ENCODE results near the gene BORCS8. TPM values are rescaled to one million over a fixed set of nuclear protein-coding genes. Genes with fewer than 3 reads are reported as not detected.

Gene BORCS8
- total and polyA plus RNA-seq, 4 experiments from 2014 or later: 24.4 to 41.2 (median 32.6) TPM

DNA sequence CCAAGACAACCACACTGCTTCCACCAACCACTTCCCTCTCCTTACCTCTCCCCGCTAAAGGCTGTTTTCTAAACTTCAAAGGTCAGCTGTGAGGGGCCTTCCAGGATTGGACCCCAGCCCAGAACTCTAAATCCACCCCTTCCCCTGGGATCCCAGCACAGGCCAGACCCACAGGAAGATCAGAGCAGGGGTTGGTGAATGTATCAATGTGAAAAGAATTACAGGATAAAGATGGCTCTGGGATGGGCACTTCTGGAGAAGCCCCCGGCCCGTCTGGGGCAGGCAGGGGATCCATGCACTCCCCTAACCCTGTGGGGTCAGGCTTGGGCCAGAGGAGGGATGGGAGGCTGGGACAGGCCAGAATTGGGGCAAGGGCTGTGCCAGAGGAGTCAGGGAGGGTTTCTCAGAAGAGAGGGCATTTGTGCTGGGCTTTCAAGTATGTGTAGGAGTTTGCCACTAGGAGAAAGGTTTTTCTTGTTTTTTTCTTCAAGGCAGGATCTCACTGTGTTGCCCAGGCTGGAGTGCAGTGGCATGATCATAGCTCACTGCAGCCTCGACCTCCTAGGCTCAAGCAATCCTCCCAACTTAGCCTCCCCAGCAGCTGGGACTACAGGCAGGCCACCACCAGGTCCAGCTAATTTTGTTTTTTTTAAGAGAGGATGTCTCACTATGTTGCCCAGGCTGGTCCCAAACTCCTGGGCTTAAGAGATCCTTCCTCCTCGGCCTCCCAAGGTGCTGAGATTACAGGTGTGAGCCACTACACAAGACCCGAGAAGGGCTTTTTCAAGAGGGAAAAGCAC lies 20.9 kb downstream of the BORCS8 start:
- Histone ChIP-seq H3K4me3 (ENCODE audit: low read length in 2 of 2) (no peak overlapping the region), H3K27ac (ENCODE audit: low read depth, low read length) (no peak overlapping the region), H3K4me1 (ENCODE audit: insufficient read depth, low read length) (peaks cover 14% of the 10 kb centered on the region), H3K36me3 (ENCODE audit: insufficient read depth, low read length) (no peaks in the 10 kb centered on the region), H3K9me3 (ENCODE audit: control insufficient read depth in 1 of 2, low read length in 2 of 2) (no peaks in the 10 kb centered on the region), H3K27me3 (ENCODE audit: insufficient read depth, low read length) (no peaks in the 10 kb centered on the region)
- POLR2A ChIA-PET (ENCODE audit: partially characterized antibody): no interaction called here
- no peak for DNase-seq
- intact Hi-C loops (cut with micrococcal nuclease): no loop called here
- peaks cover 12 to 17% (median 14%) of the 10 kb centered on the region in 4 donors for H3K4me1 Mint-ChIP-seq
- H3K27ac Mint-ChIP-seq: peak overlapping the region in 6 of 7 donors; percentile 9 to 83 (median 57)
- peaks cover 0 to 8% of the 10 kb centered on the region in 2 donors for H3K36me3 Mint-ChIP-seq
- H3K9me3 Mint-ChIP-seq: no peaks in the 10 kb centered on the region
- peak overlapping the region in 2 of 8 donors; percentile 20 to 63 for H3K4me3 Mint-ChIP-seq
- CTCF ChIA-PET (ENCODE audit: partially characterized antibody): no interaction called here
- H3K27me3 Mint-ChIP-seq: peaks cover 1% of the 10 kb centered on the region in 2 donors

DNA sequence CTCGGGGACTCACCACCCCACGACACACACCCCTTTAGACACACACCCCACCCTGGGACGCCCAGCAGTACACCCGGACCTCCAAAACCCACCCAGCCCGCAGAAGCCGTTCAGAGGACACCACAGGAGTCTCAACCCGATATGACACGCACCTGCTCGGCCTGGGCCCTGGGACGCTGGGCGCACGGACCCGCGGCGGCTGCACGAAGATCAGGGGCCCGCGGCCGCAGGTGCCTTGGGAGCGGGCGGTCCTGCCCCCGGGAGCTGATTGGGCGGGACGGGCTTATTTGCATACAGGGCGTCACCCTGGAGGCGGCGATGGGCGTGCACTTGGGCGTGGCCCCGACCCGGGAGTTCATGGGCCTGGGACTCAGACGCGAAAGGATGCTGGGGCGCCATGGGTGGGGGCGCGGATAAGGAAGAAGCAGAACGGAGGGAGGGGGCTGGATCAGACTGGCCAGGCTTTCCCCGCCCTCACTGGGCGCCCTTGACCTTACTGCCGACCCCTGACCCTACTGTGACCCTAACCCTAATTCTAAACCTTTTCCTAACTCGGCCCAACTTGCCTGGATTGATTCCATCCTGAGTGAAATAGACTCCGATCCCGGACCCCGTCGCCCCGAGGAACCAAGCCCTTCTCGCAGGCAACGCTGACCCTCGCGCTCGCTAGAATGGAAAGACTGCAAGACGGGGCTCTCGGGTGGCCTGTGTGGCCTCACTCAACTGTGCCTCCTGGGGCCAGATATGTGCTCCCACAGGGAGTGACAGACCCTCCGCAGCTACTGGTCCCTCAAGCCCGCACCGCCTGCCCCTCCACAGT lies 21.7 kb downstream of the BORCS8 start, which contains the start of gene MEF2B:
MEF2B (minus strand) TSS at position 211 of the 820 bp plus-strand sequence. CDS start 19,528 bp downstream, outside the sequence.
- intact Hi-C loops (cut with micrococcal nuclease): no loop called here
- peak within 1 kb of the TSS in 6 of 7 donors; percentile 25 to 79 (median 60) for H3K27ac Mint-ChIP-seq

DNA sequence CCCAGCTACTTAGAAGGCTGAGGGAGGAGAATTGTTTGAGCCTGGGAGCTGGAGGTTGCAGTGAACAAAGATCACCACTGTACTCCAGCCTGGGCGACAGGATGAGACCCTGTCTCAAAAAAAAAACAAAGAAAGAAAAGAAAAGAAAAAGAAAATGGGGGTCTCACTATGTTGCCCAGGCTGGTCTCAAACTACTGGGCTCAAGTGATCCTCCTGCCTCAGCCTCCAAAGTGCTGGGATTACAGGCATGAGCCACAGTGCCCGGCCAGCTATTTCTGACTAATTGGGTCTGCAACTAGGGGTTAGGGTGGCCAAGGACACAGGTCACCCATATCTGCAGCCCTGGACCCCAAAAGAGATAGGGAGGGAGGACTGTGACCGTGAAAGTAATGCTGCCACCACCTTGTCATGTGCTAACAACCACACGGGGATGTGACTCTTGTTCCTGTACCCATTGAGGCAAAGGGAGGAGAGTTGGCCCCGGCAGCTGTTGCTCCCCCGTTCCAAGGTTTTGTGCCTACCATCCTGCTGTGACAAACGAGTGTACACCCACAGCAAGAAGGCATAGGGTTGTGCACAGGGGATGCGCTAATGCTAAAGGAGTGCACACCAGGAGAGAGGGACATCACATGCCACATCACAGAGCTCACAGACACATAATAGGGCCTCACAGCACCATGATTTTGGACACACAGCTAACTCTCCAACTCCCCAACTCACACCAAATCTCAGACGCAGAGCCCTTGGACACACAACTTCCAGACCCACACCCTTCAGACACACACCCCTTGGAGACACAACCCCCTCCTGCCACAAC lies 22.5 kb downstream of the BORCS8 start:
- DNase-seq: no peak
- Histone ChIP-seq H3K27ac (ENCODE audit: low read depth, low read length) (no peak overlapping the region), H3K36me3 (ENCODE audit: insufficient read depth, low read length) (no peaks in the 10 kb centered on the region), H3K4me1 (ENCODE audit: insufficient read depth, low read length) (peaks cover 14% of the 10 kb centered on the region), H3K9me3 (ENCODE audit: control insufficient read depth in 1 of 2, low read length in 2 of 2) (no peaks in the 10 kb centered on the region), H3K27me3 (ENCODE audit: insufficient read depth, low read length) (no peaks in the 10 kb centered on the region), H3K4me3 (ENCODE audit: low read length in 2 of 2) (no peak overlapping the region)
- no peaks in the 10 kb centered on the region for H3K9me3 Mint-ChIP-seq
- H3K4me1 Mint-ChIP-seq: peaks cover 11 to 17% (median 14%) of the 10 kb centered on the region in 4 donors
- ChIA-PET CTCF (ENCODE audit: partially characterized antibody) (interaction anchor here (1.2 kb wide), 1 partner anchor 116 kb away, joined by 4 read pairs; no protein-coding TSS in a partner anchor), POLR2A (ENCODE audit: partially characterized antibody) (no interaction called here)
- H3K4me3 Mint-ChIP-seq: peak overlapping the region in 7 of 8 donors; percentile 60 to 82 (median 71)
- peaks cover 1% of the 10 kb centered on the region in 2 donors for H3K27me3 Mint-ChIP-seq
- peak overlapping the region in 2 of 7 donors; percentile 59 to 60 for H3K27ac Mint-ChIP-seq
- intact Hi-C loops (cut with micrococcal nuclease): no loop called here
- peaks cover 0 to 5% of the 10 kb centered on the region in 2 donors for H3K36me3 Mint-ChIP-seq

More for the DNA sequence above, 21.7 kb downstream of the BORCS8 start, which contains the start of gene MEF2B:
- DNase-seq: peak; percentile 68 to 85 (median 73)
- H3K4me1 Mint-ChIP-seq: peaks cover 12 to 17% (median 14%) of the 10 kb centered on the region in 4 donors
- peak within 1 kb of the TSS in 7 of 8 donors; percentile 60 to 82 (median 71) for H3K4me3 Mint-ChIP-seq
- ChIA-PET CTCF (ENCODE audit: partially characterized antibody) (interaction anchor here (1.2 kb wide), 1 partner anchor 117 kb away, joined by 4 read pairs; no protein-coding TSS in a partner anchor), POLR2A (ENCODE audit: partially characterized antibody) (no interaction called here)
- H3K27me3 Mint-ChIP-seq: peaks cover 1% of the 10 kb centered on the region in 2 donors
- peak within 1 kb of the TSS in 1 of 2 donors; percentile 5 for H3K4me3 ChIP-seq (ENCODE audit: low read length in 2 of 2)
- H3K9me3 Mint-ChIP-seq: no peaks in the 10 kb centered on the region
- H3K27me3 ChIP-seq (ENCODE audit: insufficient read depth, low read length): no peaks in the 10 kb centered on the region
- H3K27ac ChIP-seq (ENCODE audit: low read depth, low read length): no peak within 1 kb of the TSS
- H3K36me3 Mint-ChIP-seq: peaks cover 0 to 8% of the 10 kb centered on the region in 2 donors
- H3K36me3 ChIP-seq (ENCODE audit: insufficient read depth, low read length): no peaks in the 10 kb centered on the region
- H3K9me3 ChIP-seq (ENCODE audit: control insufficient read depth in 1 of 2, low read length in 2 of 2): no peaks in the 10 kb centered on the region
- H3K4me1 ChIP-seq (ENCODE audit: insufficient read depth, low read length): peaks cover 14% of the 10 kb centered on the region

DNA sequence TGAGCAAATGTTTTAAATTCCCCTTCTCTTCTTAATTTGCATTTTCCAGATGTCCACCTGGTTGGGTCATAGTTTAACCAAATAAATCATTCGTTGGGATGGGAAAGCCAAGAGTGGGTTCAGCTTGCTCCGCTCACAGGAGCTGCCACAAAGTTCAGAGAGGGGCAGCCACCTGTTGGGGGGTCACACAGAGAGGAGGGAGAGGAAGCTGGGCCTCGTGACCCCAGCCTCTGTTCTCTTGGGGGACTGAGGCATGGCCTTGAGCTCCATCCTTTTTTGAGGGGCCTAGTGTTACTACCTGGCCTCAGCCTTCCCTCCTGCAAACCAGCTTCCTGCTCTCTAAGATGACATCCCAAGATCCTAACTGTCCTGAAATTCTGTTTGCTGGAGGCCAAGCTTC lies 24.3 kb downstream of the BORCS8 start:
- peaks cover 11 to 17% (median 14%) of the 10 kb centered on the region in 4 donors for H3K4me1 Mint-ChIP-seq
- H3K9me3 Mint-ChIP-seq: no peaks in the 10 kb centered on the region
- no peak overlapping the region for H3K4me3 ChIP-seq (ENCODE audit: low read length in 2 of 2)
- H3K4me3 Mint-ChIP-seq: no peak overlapping the region
- no peaks in the 10 kb centered on the region for H3K36me3 ChIP-seq (ENCODE audit: insufficient read depth, low read length)
- ChIA-PET CTCF (ENCODE audit: partially characterized antibody) (interaction anchor here (2.4 kb wide), 1 partner anchor 9 kb away, joined by 9 read pairs; no protein-coding TSS in a partner anchor), POLR2A (ENCODE audit: partially characterized antibody) (interaction anchor here (0.6 to 1.1 kb wide), 3 partner anchors 9 to 188 kb away, joined by 3 read pairs; partner anchors contain the start of genes BORCS8 and RFXANK)
- peaks cover 0 to 5% of the 10 kb centered on the region in 2 donors for H3K36me3 Mint-ChIP-seq
- intact Hi-C loops (cut with micrococcal nuclease): no loop called here
- H3K27me3 ChIP-seq (ENCODE audit: insufficient read depth, low read length): no peaks in the 10 kb centered on the region
- H3K27ac Mint-ChIP-seq: no peak overlapping the region
- H3K4me1 ChIP-seq (ENCODE audit: insufficient read depth, low read length): peaks cover 14% of the 10 kb centered on the region
- H3K9me3 ChIP-seq (ENCODE audit: control insufficient read depth in 1 of 2, low read length in 2 of 2): no peaks in the 10 kb centered on the region
- H3K27me3 Mint-ChIP-seq: peaks cover 1% of the 10 kb centered on the region in 2 donors
- H3K27ac ChIP-seq (ENCODE audit: low read depth, low read length): no peak overlapping the region
- DNase-seq: no peak

DNA sequence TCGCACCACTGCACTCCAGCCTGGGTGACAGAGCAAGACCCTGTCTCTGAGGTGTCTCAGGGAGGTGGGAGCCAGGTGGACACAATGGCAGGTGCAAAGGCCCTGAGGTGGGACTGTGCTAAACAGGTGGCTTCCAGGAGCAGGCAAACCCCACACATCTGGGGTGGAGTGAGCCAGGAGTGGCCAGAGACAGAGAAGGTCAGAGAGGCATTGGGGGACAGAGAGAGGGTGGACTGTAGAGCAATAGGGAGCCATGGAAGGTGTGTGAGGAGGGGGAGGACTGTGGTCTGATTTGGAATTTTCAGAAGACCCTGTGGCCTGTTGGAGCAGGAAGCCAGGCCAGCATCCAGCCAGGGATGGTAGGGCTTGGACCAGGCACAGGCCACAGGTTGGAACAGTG lies 26.6 kb downstream of the BORCS8 start:
- Histone ChIP-seq H3K27me3 (ENCODE audit: insufficient read depth, low read length) (no peaks in the 10 kb centered on the region), H3K4me3 (ENCODE audit: low read length in 2 of 2) (no peak overlapping the region), H3K36me3 (ENCODE audit: insufficient read depth, low read length) (no peaks in the 10 kb centered on the region), H3K4me1 (ENCODE audit: insufficient read depth, low read length) (peaks cover 9% of the 10 kb centered on the region), H3K27ac (ENCODE audit: low read depth, low read length) (no peak overlapping the region), H3K9me3 (ENCODE audit: control insufficient read depth in 1 of 2, low read length in 2 of 2) (no peaks in the 10 kb centered on the region)
- Mint-ChIP-seq H3K9me3 (no peaks in the 10 kb centered on the region), H3K4me3 (peak overlapping the region in 1 of 8 donors; percentile 29), H3K4me1 (peaks cover 8 to 10% (median 10%) of the 10 kb centered on the region in 4 donors), H3K36me3 (peaks cover 0 to 7% of the 10 kb centered on the region in 2 donors), H3K27ac (peak overlapping the region in 1 of 7 donors; percentile 55), H3K27me3 (peaks cover under 1 to 1% of the 10 kb centered on the region in 2 donors)
- CTCF ChIA-PET (ENCODE audit: partially characterized antibody): no interaction called here
- POLR2A ChIA-PET (ENCODE audit: partially characterized antibody): no interaction called here
- intact Hi-C loops (cut with micrococcal nuclease): no loop called here
- no peak for DNase-seq

DNA sequence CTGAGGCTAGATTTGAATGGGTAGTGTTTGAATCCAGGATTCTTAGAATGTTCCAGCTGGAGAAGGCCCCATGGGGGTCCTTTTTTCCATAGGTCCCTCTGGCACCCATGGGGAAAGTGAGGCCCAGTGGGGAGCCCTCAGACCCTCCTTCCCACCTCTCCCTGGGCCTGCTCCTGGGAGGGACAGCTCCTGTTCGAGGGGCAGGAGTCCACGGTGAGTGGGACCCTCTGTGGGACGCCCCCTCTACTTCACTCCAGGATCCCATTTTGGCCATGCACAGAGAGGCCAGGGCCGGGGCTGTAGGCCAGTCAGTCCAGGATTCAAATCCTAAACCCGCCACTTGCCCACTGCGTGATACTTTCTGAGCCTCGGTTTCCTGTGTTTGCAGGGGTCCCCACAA lies 29.5 kb downstream of the BORCS8 start:
- Histone ChIP-seq H3K36me3 (ENCODE audit: insufficient read depth, low read length) (no peaks in the 10 kb centered on the region), H3K4me1 (ENCODE audit: insufficient read depth, low read length) (no peaks in the 10 kb centered on the region), H3K27ac (ENCODE audit: low read depth, low read length) (no peak overlapping the region), H3K4me3 (ENCODE audit: low read length in 2 of 2) (no peak overlapping the region), H3K27me3 (ENCODE audit: insufficient read depth, low read length) (no peaks in the 10 kb centered on the region), H3K9me3 (ENCODE audit: control insufficient read depth in 1 of 2, low read length in 2 of 2) (no peaks in the 10 kb centered on the region)
- peaks cover 0 to 4% of the 10 kb centered on the region in 2 donors for H3K36me3 Mint-ChIP-seq
- no peak overlapping the region for H3K27ac Mint-ChIP-seq
- CTCF ChIA-PET (ENCODE audit: partially characterized antibody): interaction anchor here (1.2 to 2.2 kb wide), 2 partner anchors 12 to 108 kb away, joined by 3 to 8 read pairs; no protein-coding TSS in a partner anchor
- peaks cover 0 to 2% (median under 1%) of the 10 kb centered on the region in 4 donors for H3K4me1 Mint-ChIP-seq
- POLR2A ChIA-PET (ENCODE audit: partially characterized antibody): no interaction called here
- H3K4me3 Mint-ChIP-seq: no peak overlapping the region
- intact Hi-C loops (cut with micrococcal nuclease): no loop called here
- H3K27me3 Mint-ChIP-seq: no peaks in the 10 kb centered on the region
- no peaks in the 10 kb centered on the region for H3K9me3 Mint-ChIP-seq
- no peak for DNase-seq

Measured in CD4-positive, alpha-beta memory T cell (primary cell).